ENCODE data around the gene IFNL2. TPM values are rescaled to one million over a fixed set of nuclear protein-coding genes. Genes with fewer than 3 reads are reported as not detected.

The IFNL2 gene
- polyA plus RNA-seq, 1 donor: not detected

DNA sequence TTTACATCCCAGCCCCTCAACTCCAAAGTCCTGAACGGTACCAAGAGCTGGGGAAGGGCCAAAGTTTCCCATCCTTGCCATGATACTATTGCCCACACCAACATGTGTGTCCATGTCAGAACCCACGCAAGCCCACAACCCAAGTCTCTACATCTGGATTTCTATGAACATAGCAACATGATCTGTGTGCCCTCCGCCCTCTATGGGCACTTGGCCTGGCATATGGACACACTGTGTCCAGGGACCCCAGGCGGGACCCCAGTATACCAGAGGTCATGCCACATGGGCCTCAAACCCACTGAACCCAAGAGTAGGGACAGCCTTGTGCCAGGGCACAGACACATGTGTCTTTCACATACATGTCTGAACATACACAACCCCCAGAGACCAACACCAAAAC, 50.5 kb downstream of the IFNL2 start:
- no peak for DNase-seq

GRCh38 chr19:39319098-39319891, 51.1 kb downstream of the IFNL2 start:
- DNase-seq: no peak

Other genes starting within 250 kb of the IFNL2 start
- 8.4 TPM for gene FBXO27, start 235.8 kb upstream of the IFNL2 start, polyA plus RNA-seq (ENCODE audit: insufficient read length)
- gene ACP7, start 184.0 kb upstream of the IFNL2 start, polyA plus RNA-seq (ENCODE audit: insufficient read length): 0.78 TPM
- 46.1 TPM for gene PAK4, start 142.6 kb upstream of the IFNL2 start, polyA plus RNA-seq (ENCODE audit: insufficient read length)
- 1.6 TPM for gene NCCRP1, start 71.4 kb upstream of the IFNL2 start, polyA plus RNA-seq (ENCODE audit: insufficient read length)
- gene SYCN, start 64.1 kb upstream of the IFNL2 start, polyA plus RNA-seq (ENCODE audit: insufficient read length): not detected
- gene IFNL3, start 23.4 kb upstream of the IFNL2 start, polyA plus RNA-seq (ENCODE audit: insufficient read length): not detected
- not detected for gene IFNL4, start 19.5 kb upstream of the IFNL2 start, polyA plus RNA-seq (ENCODE audit: insufficient read length)
- gene IFNL1, start 28.0 kb downstream of the IFNL2 start, polyA plus RNA-seq (ENCODE audit: insufficient read length): not detected
- gene LRFN1, start 52.5 kb downstream of the IFNL2 start, polyA plus RNA-seq (ENCODE audit: insufficient read length): 1.2 TPM
- 21.6 TPM for gene GMFG, start 67.6 kb downstream of the IFNL2 start, polyA plus RNA-seq (ENCODE audit: insufficient read length)
- 112 TPM for gene SAMD4B, start 74.0 kb downstream of the IFNL2 start, polyA plus RNA-seq (ENCODE audit: insufficient read length)
- gene PAF1, start 122.7 kb downstream of the IFNL2 start, polyA plus RNA-seq (ENCODE audit: insufficient read length): 69.4 TPM
- 36.3 TPM for gene MED29, start 123.0 kb downstream of the IFNL2 start, polyA plus RNA-seq (ENCODE audit: insufficient read length)
- gene ZFP36, start 138.5 kb downstream of the IFNL2 start, polyA plus RNA-seq (ENCODE audit: insufficient read length): 31.9 TPM
- 118 TPM for gene PLEKHG2, start 144.3 kb downstream of the IFNL2 start, polyA plus RNA-seq (ENCODE audit: insufficient read length)
- 1,072 TPM for gene RPS16, start 167.6 kb downstream of the IFNL2 start, polyA plus RNA-seq (ENCODE audit: insufficient read length)
- 150 TPM for gene SUPT5H, start 177.2 kb downstream of the IFNL2 start, polyA plus RNA-seq (ENCODE audit: insufficient read length)
- gene TIMM50, start 212.4 kb downstream of the IFNL2 start, polyA plus RNA-seq (ENCODE audit: insufficient read length): 91.5 TPM
- gene DLL3, start 230.6 kb downstream of the IFNL2 start, polyA plus RNA-seq (ENCODE audit: insufficient read length): 0.70 TPM
- 10.1 TPM for gene SELENOV, start 246.7 kb downstream of the IFNL2 start, polyA plus RNA-seq (ENCODE audit: insufficient read length)